HFFc6 (cell line): Measurements from ENCODE around the gene CACNB3. TPM values are rescaled to one million over a fixed set of nuclear protein-coding genes. Genes with fewer than 3 reads are reported as not detected.

Experiments
- DNase-seq: peaks from one replicate; pipeline ENCODE4 v3.0.0-alpha.2; 2018
- H3K27ac Mint-ChIP-seq: 2 replicates; pipeline ENCODE4 v1.8.0; 2020; ENCODE audit warnings: mild to moderate bottlenecking, mixed read lengths
- H3K27me3 Mint-ChIP-seq: 2 replicates; pipeline ENCODE4 v1.8.0; 2021; ENCODE audit warnings: mild to moderate bottlenecking, moderate library complexity, mixed read lengths; ENCODE audit not compliant: insufficient read depth
- H3K36me3 Mint-ChIP-seq: 2 replicates; pipeline ENCODE4 v1.8.0; 2021; ENCODE audit warnings: low read depth, mixed read lengths
- H3K4me1 Mint-ChIP-seq: 2 replicates; pipeline ENCODE4 v1.8.0; 2020; ENCODE audit warnings: low read depth, mixed read lengths
- H3K4me3 Mint-ChIP-seq: 2 replicates; pipeline ENCODE4 v1.8.0; 2020; ENCODE audit warnings: mild to moderate bottlenecking, moderate library complexity, mixed read lengths
- H3K9me3 Mint-ChIP-seq: 2 replicates; pipeline ENCODE4 v1.8.0; 2020; ENCODE audit warnings: mild to moderate bottlenecking, mixed read lengths
- total RNA-seq, 6 experiments: library from RNA; stranded (reverse); fragmentation: NEBNext Ultra II Directional; extraction: Animal tissue kit (Norgen Biotek cat#: 25700); gene quantifications; 2 replicates in 1 of 6; 3 replicates in 5 of 6; pipeline ENCODE4 v1.2.3, GENCODE V29; 2021
- TF ChIP-seq, protein P1 (sequence below): fragments of 200-600 bp; sonication (generic); IDR thresholded peaks from 2 replicates; pipeline ENCODE4 v1.5.0; 2021; ENCODE audit warnings: antibody characterized with exemption, mild to moderate bottlenecking

The CACNB3 gene
- total RNA-seq, 6 experiments from 2014 or later = 32.3 to 44.4 (median 38.4) TPM

DNA sequence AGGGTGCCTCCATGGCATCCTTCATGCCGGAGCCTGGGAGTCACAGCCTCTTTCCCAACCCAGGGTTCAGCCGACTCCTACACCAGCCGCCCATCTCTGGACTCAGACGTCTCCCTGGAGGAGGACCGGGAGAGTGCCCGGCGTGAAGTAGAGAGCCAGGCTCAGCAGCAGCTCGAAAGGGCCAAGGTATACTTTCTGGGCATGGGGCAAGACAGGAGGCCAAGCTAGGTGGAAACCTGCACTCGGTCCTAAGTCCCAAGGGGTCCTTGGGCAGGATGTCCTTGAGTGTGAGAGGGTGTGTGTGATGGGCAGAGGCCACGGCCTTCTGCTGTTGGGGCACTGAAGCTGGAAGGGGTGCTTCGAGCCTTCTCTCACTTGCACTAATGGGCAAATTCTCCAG is 5.0 kb downstream of the CACNB3 start:
- TF ChIP-seq, protein P1, sequence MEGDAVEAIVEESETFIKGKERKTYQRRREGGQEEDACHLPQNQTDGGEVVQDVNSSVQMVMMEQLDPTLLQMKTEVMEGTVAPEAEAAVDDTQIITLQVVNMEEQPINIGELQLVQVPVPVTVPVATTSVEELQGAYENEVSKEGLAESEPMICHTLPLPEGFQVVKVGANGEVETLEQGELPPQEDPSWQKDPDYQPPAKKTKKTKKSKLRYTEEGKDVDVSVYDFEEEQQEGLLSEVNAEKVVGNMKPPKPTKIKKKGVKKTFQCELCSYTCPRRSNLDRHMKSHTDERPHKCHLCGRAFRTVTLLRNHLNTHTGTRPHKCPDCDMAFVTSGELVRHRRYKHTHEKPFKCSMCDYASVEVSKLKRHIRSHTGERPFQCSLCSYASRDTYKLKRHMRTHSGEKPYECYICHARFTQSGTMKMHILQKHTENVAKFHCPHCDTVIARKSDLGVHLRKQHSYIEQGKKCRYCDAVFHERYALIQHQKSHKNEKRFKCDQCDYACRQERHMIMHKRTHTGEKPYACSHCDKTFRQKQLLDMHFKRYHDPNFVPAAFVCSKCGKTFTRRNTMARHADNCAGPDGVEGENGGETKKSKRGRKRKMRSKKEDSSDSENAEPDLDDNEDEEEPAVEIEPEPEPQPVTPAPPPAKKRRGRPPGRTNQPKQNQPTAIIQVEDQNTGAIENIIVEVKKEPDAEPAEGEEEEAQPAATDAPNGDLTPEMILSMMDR = no peak
- Mint-ChIP-seq H3K36me3 (peaks cover 13% of the 10 kb centered on the region; the same call in 1 of the 2 replicates), H3K4me1 (peaks cover 8% of the 10 kb centered on the region), H3K27me3 (no peaks in the 10 kb centered on the region; the same call in none of the 2 replicates), H3K27ac (no peak overlapping the region), H3K9me3 (no peaks in the 10 kb centered on the region), H3K4me3 (no peak overlapping the region)
- DNase-seq = no peak

DNA sequence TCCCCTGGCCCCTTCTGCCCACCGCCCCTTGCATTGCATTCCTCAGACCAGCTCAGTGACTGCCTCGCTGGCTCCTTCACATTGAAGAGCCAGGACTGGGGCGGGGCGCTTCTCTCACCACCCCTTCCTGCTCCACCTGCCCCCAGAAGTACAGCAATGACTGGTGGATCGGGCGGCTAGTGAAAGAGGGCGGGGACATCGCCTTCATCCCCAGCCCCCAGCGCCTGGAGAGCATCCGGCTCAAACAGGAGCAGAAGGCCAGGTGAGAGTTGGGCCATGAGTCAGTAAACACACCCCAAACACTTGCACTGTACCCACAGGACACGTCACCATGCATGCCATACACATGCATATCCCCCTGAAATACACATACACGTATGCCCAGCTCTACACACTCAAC is 5.8 kb downstream of the CACNB3 start:
- H3K27ac Mint-ChIP-seq = no peak overlapping the region

DNA sequence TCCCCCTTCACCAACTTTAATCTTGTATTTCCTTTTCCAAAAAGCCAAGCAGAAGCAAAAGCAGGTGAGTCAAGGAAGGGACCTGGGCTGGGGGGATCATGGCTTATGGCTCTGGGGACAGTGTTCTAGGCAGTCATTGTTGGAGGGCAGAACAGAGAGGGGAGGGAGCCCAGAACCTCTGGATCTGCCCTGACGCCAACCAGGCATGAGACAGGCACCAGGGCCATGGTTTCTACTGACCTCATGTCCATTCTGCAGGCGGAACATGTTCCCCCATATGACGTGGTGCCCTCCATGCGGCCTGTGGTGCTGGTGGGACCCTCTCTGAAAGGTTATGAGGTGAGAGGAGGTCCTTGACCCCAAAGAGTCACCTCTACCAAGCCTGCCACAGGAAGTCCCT is 6.6 kb downstream of the CACNB3 start:
- H3K27me3 Mint-ChIP-seq = no peaks in the 10 kb centered on the region; the same call in none of the 2 replicates
- H3K9me3 Mint-ChIP-seq = no peaks in the 10 kb centered on the region
- peaks cover 13% of the 10 kb centered on the region; the same call in 1 of the 2 replicates for H3K36me3 Mint-ChIP-seq
- no peak overlapping the region for H3K4me3 Mint-ChIP-seq
- TF ChIP-seq, protein P1 = no peak
- no peak overlapping the region for H3K27ac Mint-ChIP-seq
- H3K4me1 Mint-ChIP-seq = no peaks in the 10 kb centered on the region
- no peak for DNase-seq

More for the DNA sequence above, 5.8 kb downstream of the CACNB3 start:
- TF ChIP-seq, protein P1 = no peak
- Mint-ChIP-seq H3K4me1 (peaks cover 4% of the 10 kb centered on the region), H3K36me3 (peaks cover 13% of the 10 kb centered on the region; the same call in 1 of the 2 replicates), H3K27me3 (no peaks in the 10 kb centered on the region; the same call in none of the 2 replicates), H3K9me3 (no peaks in the 10 kb centered on the region), H3K4me3 (no peak overlapping the region)
- no peak for DNase-seq

DNA sequence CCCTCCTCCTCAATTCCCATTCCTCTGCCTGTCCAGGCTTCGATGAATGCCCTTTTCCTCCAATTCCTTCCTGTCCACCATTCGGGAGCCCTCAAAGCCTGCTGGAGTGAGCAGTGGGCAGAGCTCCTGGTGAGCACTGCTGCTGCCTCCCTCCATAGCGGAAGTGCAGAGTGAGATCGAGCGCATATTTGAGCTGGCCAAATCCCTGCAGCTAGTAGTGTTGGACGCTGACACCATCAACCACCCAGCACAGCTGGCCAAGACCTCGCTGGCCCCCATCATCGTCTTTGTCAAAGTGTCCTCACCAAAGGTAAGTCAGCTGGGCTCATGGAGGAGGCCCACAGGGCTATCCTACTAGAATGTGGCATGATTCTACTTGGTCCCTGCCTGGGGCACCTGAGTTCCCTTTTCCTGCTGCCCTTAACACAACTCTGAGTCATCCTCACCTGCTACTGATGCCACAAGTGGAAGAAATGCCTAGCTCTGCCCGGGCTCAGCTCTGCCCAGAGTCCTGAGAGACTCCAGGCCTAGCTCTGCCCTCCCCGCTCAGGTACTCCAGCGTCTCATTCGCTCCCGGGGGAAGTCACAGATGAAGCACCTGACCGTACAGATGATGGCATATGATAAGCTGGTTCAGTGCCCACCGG is 8.0 kb downstream of the CACNB3 start:
- H3K36me3 Mint-ChIP-seq = peaks cover 16% of the 10 kb centered on the region
- no peak overlapping the region; the same call in 1 of the 2 replicates for H3K27ac Mint-ChIP-seq
- peaks cover 2% of the 10 kb centered on the region for H3K27me3 Mint-ChIP-seq
- no peaks in the 10 kb centered on the region for H3K4me1 Mint-ChIP-seq
- H3K4me3 Mint-ChIP-seq = no peak overlapping the region
- no peaks in the 10 kb centered on the region for H3K9me3 Mint-ChIP-seq
- DNase-seq = no peak
- TF ChIP-seq, protein P1 = no peak

DNA sequence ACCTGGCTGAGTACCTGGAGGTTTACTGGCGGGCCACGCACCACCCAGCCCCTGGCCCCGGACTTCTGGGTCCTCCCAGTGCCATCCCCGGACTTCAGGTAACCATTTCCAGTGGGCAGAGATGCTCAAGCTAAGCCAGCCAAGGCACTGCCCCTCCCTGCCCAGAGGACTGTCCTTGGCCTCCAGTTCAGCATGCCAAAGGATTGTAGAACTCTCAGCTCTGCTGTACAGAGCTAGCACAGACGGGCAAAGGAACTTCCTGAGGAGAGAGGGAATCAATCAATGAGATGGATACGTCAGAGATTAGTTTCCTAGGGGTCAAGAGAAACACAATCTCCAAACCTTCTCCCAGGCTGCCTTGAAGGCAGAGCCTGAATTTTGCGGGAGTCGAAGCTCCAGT is 8.7 kb downstream of the CACNB3 start:
- Mint-ChIP-seq H3K4me3 (no peak overlapping the region), H3K9me3 (no peaks in the 10 kb centered on the region), H3K4me1 (no peaks in the 10 kb centered on the region), H3K27me3 (peaks cover 2% of the 10 kb centered on the region), H3K36me3 (peaks cover 18% of the 10 kb centered on the region), H3K27ac (no peak overlapping the region)
- TF ChIP-seq, protein P1 = no peak
- DNase-seq = no peak
